ENCODE data around the gene NSF. TPM values are rescaled to one million over a fixed set of nuclear protein-coding genes. Genes with fewer than 3 reads are reported as not detected.

Gene NSF
- total and polyA plus RNA-seq, 10 of the 15 experiments (the other 5 are each of a cell fraction or from before 2014, with no cell fraction given), result 6.8 to 25.6 (median 16.8) TPM

DNA sequence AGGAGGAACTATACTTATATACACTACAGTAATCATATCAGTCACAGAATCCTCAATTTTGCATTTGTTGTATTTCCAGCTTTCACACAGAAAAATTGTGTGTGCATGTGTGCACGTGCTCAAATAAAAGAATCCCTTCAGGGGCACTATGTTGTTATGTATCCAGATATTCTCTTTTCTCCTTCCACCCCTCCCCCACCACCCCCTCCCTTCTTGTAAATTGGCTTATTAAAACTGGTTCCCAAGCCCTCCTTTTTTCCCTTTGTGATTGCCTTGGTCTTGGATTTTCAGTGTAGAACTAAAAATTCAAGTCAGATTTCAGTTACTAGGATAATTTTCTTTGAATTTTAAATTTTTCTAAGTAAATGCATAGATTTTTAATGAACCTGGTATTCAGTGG lies 141.7 kb downstream of the NSF start (continued):
- TF ChIP-seq, protein P1, sequence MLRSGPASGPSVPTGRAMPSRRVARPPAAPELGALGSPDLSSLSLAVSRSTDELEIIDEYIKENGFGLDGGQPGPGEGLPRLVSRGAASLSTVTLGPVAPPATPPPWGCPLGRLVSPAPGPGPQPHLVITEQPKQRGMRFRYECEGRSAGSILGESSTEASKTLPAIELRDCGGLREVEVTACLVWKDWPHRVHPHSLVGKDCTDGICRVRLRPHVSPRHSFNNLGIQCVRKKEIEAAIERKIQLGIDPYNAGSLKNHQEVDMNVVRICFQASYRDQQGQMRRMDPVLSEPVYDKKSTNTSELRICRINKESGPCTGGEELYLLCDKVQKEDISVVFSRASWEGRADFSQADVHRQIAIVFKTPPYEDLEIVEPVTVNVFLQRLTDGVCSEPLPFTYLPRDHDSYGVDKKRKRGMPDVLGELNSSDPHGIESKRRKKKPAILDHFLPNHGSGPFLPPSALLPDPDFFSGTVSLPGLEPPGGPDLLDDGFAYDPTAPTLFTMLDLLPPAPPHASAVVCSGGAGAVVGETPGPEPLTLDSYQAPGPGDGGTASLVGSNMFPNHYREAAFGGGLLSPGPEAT (IDR thresholded peaks at IDR 0.05; ENCODE audit: low read depth), result no peak
- TF ChIP-seq, protein P2, sequence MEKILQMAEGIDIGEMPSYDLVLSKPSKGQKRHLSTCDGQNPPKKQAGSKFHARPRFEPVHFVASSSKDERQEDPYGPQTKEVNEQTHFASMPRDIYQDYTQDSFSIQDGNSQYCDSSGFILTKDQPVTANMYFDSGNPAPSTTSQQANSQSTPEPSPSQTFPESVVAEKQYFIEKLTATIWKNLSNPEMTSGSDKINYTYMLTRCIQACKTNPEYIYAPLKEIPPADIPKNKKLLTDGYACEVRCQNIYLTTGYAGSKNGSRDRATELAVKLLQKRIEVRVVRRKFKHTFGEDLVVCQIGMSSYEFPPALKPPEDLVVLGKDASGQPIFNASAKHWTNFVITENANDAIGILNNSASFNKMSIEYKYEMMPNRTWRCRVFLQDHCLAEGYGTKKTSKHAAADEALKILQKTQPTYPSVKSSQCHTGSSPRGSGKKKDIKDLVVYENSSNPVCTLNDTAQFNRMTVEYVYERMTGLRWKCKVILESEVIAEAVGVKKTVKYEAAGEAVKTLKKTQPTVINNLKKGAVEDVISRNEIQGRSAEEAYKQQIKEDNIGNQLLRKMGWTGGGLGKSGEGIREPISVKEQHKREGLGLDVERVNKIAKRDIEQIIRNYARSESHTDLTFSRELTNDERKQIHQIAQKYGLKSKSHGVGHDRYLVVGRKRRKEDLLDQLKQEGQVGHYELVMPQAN (conservative IDR thresholded peaks at IDR 0.05), result no peak
- TF ChIP-seq YY1 (IDR thresholded peaks at IDR 0.05; ENCODE audit: low read depth, low read length) (no peak), GATAD2B (conservative IDR thresholded peaks at IDR 0.05; ENCODE audit: low read depth) (no peak)

DNA sequence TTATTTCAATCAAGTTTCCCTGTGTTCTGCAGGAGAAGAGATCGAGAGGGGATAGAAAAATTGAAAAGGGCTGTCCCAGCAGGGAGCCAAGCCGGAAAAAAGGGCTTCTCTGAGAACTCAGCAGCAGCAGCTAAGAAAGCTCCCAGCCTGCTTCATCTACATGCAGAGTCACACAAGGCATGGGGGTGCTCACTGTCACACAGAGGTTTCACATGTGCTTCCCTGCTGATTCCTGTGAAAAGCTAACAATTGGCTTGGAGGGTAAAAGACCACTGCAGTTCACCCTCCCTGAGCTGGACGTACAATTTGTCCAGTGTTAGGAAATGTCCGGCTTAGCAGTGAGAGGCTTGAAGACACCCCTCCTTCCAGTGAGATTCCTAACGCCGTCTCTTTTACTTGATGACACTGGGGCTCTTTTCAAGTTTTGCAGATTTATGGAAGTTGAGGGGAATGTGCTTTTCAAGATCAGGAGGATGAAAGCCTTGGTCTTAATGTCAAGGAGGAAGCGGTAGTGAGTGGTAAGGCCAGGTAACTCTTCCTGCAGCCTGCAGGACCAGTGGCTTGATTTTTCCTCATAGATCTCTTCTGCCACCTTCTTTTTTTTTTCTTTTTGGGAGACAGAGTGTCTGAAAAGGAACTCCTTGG lies 142.4 kb downstream of the NSF start:
- in situ Hi-C loops (cut with MboI) (no loop called here), intact Hi-C loops (cut with micrococcal nuclease; ENCODE audit: unreplicated experiment) (no loop called here)
- DNase-seq (ENCODE audit: low read depth, low spot score) (no peak), ATAC-seq (no peak), FAIRE-seq (no peak)
- H3K27ac ChIP-seq (ENCODE audit: control insufficient read depth, insufficient read depth), result no peak overlapping the region
- CTCF ChIA-PET, result no interaction called here
- no peaks in the 10 kb centered on the region for H4K20me1 ChIP-seq (ENCODE audit: control insufficient read depth, insufficient read depth)
- SMC1A ChIA-PET (ENCODE audit: uncharacterized antibody, unreplicated experiment), result interaction anchor here (0.6 to 1.1 kb wide), 3 partner anchors 10 to 123 kb away, joined by 3 to 5 read pairs (median 4); no protein-coding TSS in a partner anchor
- H3K9me3 ChIP-seq (replicated peaks; ENCODE audit: control insufficient read depth, insufficient read depth, low read length), result no peaks in the 10 kb centered on the region
- TF ChIP-seq RBBP5 (conservative IDR thresholded peaks at IDR 0.05), result no peak
- no peak for TF ChIP-seq EP300 (IDR thresholded peaks at IDR 0.05; ENCODE audit: borderline replicate concordance in 1 of 2, control insufficient read depth in 1 of 2, low read depth in 2 of 2, low read length in 2 of 2)
- TF ChIP-seq HCFC1 (IDR thresholded peaks at IDR 0.05; ENCODE audit: low read length), result no peak
- TF ChIP-seq TAF1 (IDR thresholded peaks at IDR 0.05; ENCODE audit: borderline replicate concordance, low read depth, low read length), result no peak
- no peak for TF ChIP-seq SUZ12 (IDR thresholded peaks at IDR 0.05; ENCODE audit: unreplicated experiment)
- TF ChIP-seq SMARCA5 (IDR thresholded peaks at IDR 0.05), result no peak
- TF ChIP-seq, protein P3, sequence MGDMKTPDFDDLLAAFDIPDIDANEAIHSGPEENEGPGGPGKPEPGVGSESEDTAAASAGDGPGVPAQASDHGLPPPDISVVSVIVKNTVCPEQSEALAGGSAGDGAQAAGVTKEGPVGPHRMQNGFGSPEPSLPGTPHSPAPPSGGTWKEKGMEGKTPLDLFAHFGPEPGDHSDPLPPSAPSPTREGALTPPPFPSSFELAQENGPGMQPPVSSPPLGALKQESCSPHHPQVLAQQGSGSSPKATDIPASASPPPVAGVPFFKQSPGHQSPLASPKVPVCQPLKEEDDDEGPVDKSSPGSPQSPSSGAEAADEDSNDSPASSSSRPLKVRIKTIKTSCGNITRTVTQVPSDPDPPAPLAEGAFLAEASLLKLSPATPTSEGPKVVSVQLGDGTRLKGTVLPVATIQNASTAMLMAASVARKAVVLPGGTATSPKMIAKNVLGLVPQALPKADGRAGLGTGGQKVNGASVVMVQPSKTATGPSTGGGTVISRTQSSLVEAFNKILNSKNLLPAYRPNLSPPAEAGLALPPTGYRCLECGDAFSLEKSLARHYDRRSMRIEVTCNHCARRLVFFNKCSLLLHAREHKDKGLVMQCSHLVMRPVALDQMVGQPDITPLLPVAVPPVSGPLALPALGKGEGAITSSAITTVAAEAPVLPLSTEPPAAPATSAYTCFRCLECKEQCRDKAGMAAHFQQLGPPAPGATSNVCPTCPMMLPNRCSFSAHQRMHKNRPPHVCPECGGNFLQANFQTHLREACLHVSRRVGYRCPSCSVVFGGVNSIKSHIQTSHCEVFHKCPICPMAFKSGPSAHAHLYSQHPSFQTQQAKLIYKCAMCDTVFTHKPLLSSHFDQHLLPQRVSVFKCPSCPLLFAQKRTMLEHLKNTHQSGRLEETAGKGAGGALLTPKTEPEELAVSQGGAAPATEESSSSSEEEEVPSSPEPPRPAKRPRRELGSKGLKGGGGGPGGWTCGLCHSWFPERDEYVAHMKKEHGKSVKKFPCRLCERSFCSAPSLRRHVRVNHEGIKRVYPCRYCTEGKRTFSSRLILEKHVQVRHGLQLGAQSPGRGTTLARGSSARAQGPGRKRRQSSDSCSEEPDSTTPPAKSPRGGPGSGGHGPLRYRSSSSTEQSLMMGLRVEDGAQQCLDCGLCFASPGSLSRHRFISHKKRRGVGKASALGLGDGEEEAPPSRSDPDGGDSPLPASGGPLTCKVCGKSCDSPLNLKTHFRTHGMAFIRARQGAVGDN (IDR thresholded peaks at IDR 0.05), result no peak
- no peak overlapping the region for H3K4me3 ChIP-seq
- POLR2A ChIA-PET, result interaction anchor here (1.0 kb wide), 1 partner anchor 12 kb away, joined by 3 read pairs; no protein-coding TSS in a partner anchor
- no peaks in the 10 kb centered on the region for H3K27me3 ChIP-seq (replicated peaks in 1 of 2; ENCODE audit: control insufficient read depth in 2 of 2, insufficient read depth in 2 of 2, low read length in 1 of 2)
- RAD21 ChIA-PET (ENCODE audit: unreplicated experiment), result no interaction called here
- H3K4me2 ChIP-seq (ENCODE audit: control insufficient read depth, insufficient read depth), result no peak overlapping the region
- H2AFZ ChIP-seq (ENCODE audit: control insufficient read depth, low read depth, low read length), result no peak overlapping the region
- H3K36me3 ChIP-seq (ENCODE audit: control insufficient read depth in 2 of 2, insufficient read depth in 2 of 2, low read length in 1 of 2), result 0 out of 4 replicates have a peak, but pooled peaks cover 0 to 4% of the 10 kb centered on the region in 2 experiments
- H3K79me2 ChIP-seq (ENCODE audit: control insufficient read depth, insufficient read depth, low read length), result no peaks in the 10 kb centered on the region
- peaks cover 4% of the 10 kb centered on the region; the same call in 1 of the 2 replicates for H3K4me1 ChIP-seq (ENCODE audit: control insufficient read depth, insufficient read depth, low read length)
- H3K9ac ChIP-seq (ENCODE audit: control insufficient read depth, insufficient read depth, low read length), result no peak overlapping the region
- 99% methylated on average over 7 of the region's 7 CpGs for WGBS (ENCODE audit: insufficient coverage, insufficient replicate concordance, low lambda C conversion rate, missing lambda C conversion rate)
- BruUV-seq (replicated peaks), result no TSS peak

Measured in GM12878 (cell line).